ENCODE data around the gene COL6A1. TPM values are rescaled to one million over a fixed set of nuclear protein-coding genes. Genes with fewer than 3 reads are reported as not detected.
"Not testable (repeated sequence)": the region's sequence is repeated elsewhere in the genome, so short reads cannot be mapped to it uniquely, and the experiment has no call there.

COL6A1 gene
- polyA plus RNA-seq, 2 donors, result 105 to 123 TPM

DNA sequence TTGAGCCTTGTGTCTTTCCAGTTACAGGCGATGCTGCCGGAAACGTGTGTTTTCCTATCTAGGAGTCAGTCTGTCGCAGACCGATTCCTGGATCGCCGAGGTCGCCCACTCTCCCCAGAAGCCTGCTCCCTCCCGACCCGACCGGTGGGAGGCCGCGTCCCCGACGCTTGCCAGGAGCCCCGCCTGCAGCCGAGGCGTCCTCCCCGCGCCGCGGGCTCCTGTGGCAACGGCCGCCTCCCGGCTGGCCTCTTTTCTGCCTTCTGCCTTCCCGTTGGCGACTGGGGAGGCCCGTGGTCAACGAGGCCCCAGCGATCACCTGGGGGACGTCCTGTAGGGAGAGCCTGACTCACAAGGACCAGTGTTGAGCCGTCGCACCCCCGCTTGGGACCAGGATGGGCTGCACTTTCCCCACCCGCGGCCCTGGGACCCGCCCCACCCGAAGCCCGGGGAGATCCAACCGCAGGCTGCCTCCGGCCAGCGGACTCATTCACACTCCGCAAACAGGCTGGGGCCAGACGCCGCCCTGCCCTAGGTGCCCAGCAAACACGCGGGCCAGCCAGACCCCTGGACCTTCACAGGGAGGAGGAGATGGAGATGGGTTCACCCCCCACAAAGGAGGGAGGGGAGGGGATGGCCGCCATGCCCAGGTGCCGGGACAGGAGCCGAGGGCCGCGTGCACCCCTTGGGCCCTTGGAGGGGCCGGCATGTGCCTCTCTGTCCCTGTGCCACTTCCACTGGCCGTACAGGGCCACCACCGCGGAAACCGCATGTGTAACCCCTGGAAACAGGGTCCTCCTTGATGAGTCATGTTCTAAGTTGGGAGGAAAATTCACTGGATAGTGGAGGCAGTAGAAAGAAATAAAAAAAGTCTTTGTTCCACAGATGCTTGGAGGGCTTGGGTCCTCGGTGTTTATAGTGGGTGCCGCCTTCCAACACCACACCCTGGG lies 7.2 kb upstream of the COL6A1 start:
- no peaks in the 10 kb centered on the region for H3K9me3 ChIP-seq (ENCODE audit: control insufficient read depth in 2 of 2, insufficient read depth in 1 of 2, low read depth in 1 of 2, low read length in 1 of 2)
- H3K27ac ChIP-seq (ENCODE audit: low read depth in 2 of 2, low read length in 1 of 2), result peak overlapping the region; percentile 91 to 93
- WGBS, 2 donors, result 2 to 3% methylated on average over 59 of the region's 59 CpGs
- peaks cover 3 to 18% of the 10 kb centered on the region in 2 donors for H3K4me1 ChIP-seq (ENCODE audit: control insufficient read depth in 2 of 2, insufficient read depth in 2 of 2, low read length in 1 of 2)
- H3K27me3 ChIP-seq (ENCODE audit: control insufficient read depth in 1 of 2, insufficient read depth in 2 of 2, low read length in 2 of 2), result peaks cover 0 to 9% of the 10 kb centered on the region in 2 donors
- H3K36me3 ChIP-seq (ENCODE audit: control insufficient read depth in 2 of 2, insufficient read depth in 2 of 2, low read length in 1 of 2), result no peaks in the 10 kb centered on the region
- peak overlapping the region; percentile 27 to 36 for H3K4me3 ChIP-seq (ENCODE audit: low read depth in 1 of 2, low read length in 2 of 2)

DNA sequence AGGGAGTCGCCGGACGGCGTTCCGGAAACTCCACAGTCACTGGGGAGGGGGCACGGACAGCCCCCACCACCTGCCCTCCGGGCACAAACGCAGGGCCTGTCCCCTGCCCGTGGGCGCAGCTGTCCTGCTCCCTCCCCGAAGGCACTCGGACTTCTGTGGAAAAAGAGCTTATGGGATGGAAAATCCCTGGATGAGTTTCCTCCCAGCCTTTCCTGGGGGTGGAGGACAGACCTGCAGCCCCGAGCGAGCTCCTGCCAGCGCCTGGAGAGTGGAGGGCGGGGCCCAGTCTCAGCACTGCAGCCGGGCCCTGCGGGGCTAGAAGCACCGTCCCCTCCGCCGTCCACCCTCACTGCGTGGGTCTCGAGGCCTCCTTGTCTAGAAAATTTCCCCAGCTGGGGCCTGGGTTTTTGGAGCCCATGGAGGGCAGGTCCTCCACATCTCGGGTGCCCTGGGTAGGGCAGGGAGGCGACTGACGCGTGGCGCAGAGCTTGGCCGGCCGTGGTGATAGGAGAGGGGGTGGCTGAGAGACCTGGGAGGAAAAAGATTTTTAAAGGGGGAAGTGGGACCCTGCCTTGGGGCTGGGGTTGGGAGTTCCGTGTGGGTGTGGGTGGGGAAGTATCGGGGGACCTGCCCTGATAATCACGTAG lies 6.4 kb upstream of the COL6A1 start:
- Histone ChIP-seq H3K36me3 (ENCODE audit: control insufficient read depth in 2 of 2, insufficient read depth in 2 of 2, low read length in 1 of 2) (no peaks in the 10 kb centered on the region), H3K4me1 (ENCODE audit: control insufficient read depth in 2 of 2, insufficient read depth in 2 of 2, low read length in 1 of 2) (peaks cover 3 to 18% of the 10 kb centered on the region in 2 donors), H3K9me3 (ENCODE audit: control insufficient read depth in 2 of 2, insufficient read depth in 1 of 2, low read depth in 1 of 2, low read length in 1 of 2) (no peaks in the 10 kb centered on the region), H3K27ac (ENCODE audit: low read depth in 2 of 2, low read length in 1 of 2) (peak overlapping the region; percentile 91 to 93), H3K27me3 (ENCODE audit: control insufficient read depth in 1 of 2, insufficient read depth in 2 of 2, low read length in 2 of 2) (peaks cover 0 to 9% of the 10 kb centered on the region in 2 donors), H3K4me3 (ENCODE audit: low read depth in 1 of 2, low read length in 2 of 2) (no peak overlapping the region)
- WGBS, 2 donors, result 21 to 26% methylated on average over 33 of the region's 33 CpGs

DNA sequence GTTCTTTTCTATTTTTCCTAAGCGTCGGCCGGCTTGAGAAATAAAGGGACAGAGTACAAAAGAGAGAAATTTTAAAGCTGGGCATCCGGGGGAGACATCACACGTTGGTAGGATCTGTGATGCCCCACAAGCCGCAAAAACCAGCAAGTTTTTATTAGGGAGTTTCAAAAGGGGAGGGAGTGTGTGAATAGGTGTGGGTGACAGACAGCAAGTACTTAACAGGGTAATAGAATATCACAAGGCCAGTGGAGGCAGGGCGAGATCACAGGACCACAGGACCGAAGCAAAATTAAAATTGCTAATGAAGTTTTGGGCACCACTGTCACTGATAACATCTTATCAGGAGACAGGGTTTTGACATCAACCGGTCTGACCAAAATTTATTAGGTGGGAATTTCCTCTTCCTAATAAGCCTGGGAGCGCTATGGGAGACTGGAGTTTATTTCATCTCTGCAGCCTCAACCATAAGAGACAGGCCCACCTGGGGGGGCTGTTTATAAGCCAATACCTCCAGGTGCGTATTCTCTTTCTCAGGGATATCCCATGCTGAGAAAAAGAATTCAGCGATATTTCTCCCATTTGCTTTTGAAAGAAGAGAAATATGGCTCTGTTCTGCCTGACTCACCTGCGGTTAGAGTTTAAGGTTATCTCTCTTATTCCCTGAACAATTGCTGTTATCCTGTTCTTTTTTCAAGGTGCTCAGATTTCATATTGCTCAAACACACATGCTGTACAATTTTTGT lies 5.7 kb upstream of the COL6A1 start:
- H3K36me3 ChIP-seq (ENCODE audit: control insufficient read depth in 2 of 2, insufficient read depth in 2 of 2, low read length in 1 of 2); H3K9me3 ChIP-seq (ENCODE audit: control insufficient read depth in 2 of 2, insufficient read depth in 1 of 2, low read depth in 1 of 2, low read length in 1 of 2); H3K27me3 ChIP-seq (ENCODE audit: control insufficient read depth in 1 of 2, insufficient read depth in 2 of 2, low read length in 2 of 2); H3K4me3 ChIP-seq (ENCODE audit: low read depth in 1 of 2, low read length in 2 of 2): not testable (repeated sequence)
- 59 to 62% methylated on average over 12 to 13 of the region's 13 CpGs for WGBS, 2 donors
- Histone ChIP-seq H3K4me1 (ENCODE audit: control insufficient read depth in 2 of 2, insufficient read depth in 2 of 2, low read length in 1 of 2) (peaks cover 0 to 18% of the 10 kb centered on the region in 2 donors), H3K27ac (ENCODE audit: low read depth in 2 of 2, low read length in 1 of 2) (peak overlapping the region in 1 of 2 donors; percentile 93)

DNA sequence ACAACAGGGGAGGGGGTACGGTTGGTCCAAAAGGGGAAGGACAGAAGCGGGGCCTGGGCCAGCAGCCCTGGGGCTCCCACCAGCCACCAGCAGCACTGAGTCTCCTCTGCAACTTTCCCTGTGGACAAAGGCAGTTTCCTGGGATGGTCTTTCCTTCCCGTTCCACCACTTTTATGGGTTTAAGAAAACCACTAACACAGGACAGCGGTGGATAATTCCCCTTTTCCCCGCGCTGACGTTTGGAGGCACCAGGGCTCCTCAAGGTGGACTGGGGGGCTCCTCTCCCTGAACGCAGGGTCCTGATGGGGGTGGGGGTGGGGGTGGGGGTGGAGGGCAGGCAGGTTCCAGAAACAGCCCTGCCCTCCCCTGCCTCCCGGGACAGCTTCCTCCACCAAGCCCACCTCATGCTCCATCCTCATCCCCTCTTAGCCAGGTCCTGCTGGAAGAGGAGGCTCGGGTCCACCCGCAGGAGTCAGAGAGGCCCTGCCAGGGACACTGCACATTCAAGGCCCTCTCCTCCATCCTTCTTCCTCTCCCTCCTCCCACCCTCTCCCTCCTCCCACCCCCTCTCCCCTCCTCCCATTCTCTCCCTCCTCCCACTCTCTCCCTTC lies 4.8 kb upstream of the COL6A1 start:
- peaks cover 0 to 23% of the 10 kb centered on the region in 2 donors for H3K4me1 ChIP-seq (ENCODE audit: control insufficient read depth in 2 of 2, insufficient read depth in 2 of 2, low read length in 1 of 2)
- H3K4me3 ChIP-seq (ENCODE audit: low read depth in 1 of 2, low read length in 2 of 2), result no peak overlapping the region
- H3K9me3 ChIP-seq (ENCODE audit: control insufficient read depth in 2 of 2, insufficient read depth in 1 of 2, low read depth in 1 of 2, low read length in 1 of 2), result no peaks in the 10 kb centered on the region
- H3K27me3 ChIP-seq (ENCODE audit: control insufficient read depth in 1 of 2, insufficient read depth in 2 of 2, low read length in 2 of 2), result peaks cover 0 to 9% of the 10 kb centered on the region in 2 donors
- 45 to 63% methylated on average over 11 of the region's 11 CpGs for WGBS, 2 donors
- H3K27ac ChIP-seq (ENCODE audit: low read depth in 2 of 2, low read length in 1 of 2), result peak overlapping the region; percentile 74 to 75
- no peaks in the 10 kb centered on the region for H3K36me3 ChIP-seq (ENCODE audit: control insufficient read depth in 2 of 2, insufficient read depth in 2 of 2, low read length in 1 of 2)

DNA sequence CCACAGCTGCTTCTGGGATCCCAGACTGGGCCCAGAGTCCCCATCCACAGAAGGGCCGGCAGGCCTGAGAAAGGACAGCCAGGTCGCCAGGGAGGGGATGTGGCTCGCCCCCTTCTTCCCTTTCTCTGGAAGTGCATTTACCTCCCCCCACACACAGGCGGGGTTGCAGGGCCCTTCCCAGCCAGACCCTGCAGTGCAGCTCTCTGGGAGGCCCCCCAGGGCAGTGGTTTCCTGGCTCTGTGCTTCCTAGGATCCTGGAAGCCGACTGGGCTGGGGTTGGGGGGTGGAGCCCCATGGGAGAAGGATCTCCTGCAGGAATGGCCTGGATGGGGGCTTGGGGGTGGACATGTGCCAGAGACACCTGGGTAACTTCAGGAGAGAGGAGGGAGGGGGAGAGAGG lies 4.2 kb upstream of the COL6A1 start:
- Histone ChIP-seq H3K27ac (ENCODE audit: low read depth in 2 of 2, low read length in 1 of 2) (peak overlapping the region; percentile 74 to 75), H3K36me3 (ENCODE audit: control insufficient read depth in 2 of 2, insufficient read depth in 2 of 2, low read length in 1 of 2) (no peaks in the 10 kb centered on the region), H3K4me3 (ENCODE audit: low read depth in 1 of 2, low read length in 2 of 2) (no peak overlapping the region), H3K4me1 (ENCODE audit: control insufficient read depth in 2 of 2, insufficient read depth in 2 of 2, low read length in 1 of 2) (peaks cover 0 to 25% of the 10 kb centered on the region in 2 donors), H3K9me3 (ENCODE audit: control insufficient read depth in 2 of 2, insufficient read depth in 1 of 2, low read depth in 1 of 2, low read length in 1 of 2) (no peaks in the 10 kb centered on the region), H3K27me3 (ENCODE audit: control insufficient read depth in 1 of 2, insufficient read depth in 2 of 2, low read length in 2 of 2) (peaks cover 0 to 9% of the 10 kb centered on the region in 2 donors)
- 35 to 43% methylated on average over 5 of the region's 5 CpGs for WGBS, 2 donors

DNA sequence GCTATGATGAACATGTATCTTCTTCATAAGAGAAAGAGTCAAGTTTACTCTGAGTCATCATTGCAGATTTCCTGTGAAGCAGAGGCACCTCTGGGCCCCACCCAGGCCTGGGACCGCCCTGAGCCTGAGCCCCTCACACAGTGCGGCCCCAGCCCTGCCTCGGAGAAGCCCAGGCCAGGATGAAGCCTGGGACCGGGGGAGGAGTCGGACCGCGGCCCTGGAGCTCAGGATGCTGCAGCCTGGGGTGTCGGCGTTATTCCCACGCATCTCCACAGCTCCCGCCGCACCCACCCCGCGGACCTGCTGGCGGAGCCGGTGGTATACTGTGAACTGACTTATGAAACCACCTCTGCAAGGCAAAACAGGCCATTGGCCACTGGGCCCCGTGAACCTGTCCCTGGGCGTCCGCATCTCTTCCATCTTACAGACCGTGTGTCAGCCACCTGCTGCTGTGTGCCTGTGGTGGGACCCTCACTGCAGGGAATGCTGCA lies 2.4 kb upstream of the COL6A1 start:
- no peaks in the 10 kb centered on the region for H3K9me3 ChIP-seq (ENCODE audit: control insufficient read depth in 2 of 2, insufficient read depth in 1 of 2, low read depth in 1 of 2, low read length in 1 of 2)
- peak overlapping the region; percentile 25 to 27 for H3K27ac ChIP-seq (ENCODE audit: low read depth in 2 of 2, low read length in 1 of 2)
- H3K27me3 ChIP-seq (ENCODE audit: control insufficient read depth in 1 of 2, insufficient read depth in 2 of 2, low read length in 2 of 2), result peaks cover 0 to 6% of the 10 kb centered on the region in 2 donors
- H3K4me1 ChIP-seq (ENCODE audit: control insufficient read depth in 2 of 2, insufficient read depth in 2 of 2, low read length in 1 of 2), result peaks cover 0 to 15% of the 10 kb centered on the region in 2 donors
- no peaks in the 10 kb centered on the region for H3K36me3 ChIP-seq (ENCODE audit: control insufficient read depth in 2 of 2, insufficient read depth in 2 of 2, low read length in 1 of 2)
- no peak overlapping the region for H3K4me3 ChIP-seq (ENCODE audit: low read depth in 1 of 2, low read length in 2 of 2)
- WGBS, 2 donors, result 73 to 81% methylated on average over 20 of the region's 20 CpGs

DNA sequence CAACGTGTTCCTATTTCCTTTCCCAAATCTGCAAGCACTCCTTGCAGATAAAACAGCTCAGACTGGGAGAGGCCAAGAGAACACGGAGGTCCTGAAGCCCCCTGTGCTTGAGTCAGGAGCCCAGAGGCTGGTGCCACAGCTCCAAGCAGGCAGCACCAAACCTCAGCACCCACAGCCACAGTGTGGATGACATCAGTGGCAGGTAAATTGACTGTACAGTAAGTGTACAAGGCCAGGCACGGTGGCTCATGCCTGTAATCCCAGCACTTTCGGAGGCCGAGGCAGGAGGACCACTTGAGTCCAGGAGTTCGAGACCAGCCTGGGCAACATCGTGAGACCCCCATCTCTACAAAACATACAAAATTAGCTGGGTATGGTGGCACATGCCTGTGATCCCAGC lies 1.9 kb upstream of the COL6A1 start:
- Histone ChIP-seq H3K36me3 (ENCODE audit: control insufficient read depth in 2 of 2, insufficient read depth in 2 of 2, low read length in 1 of 2) (no peaks in the 10 kb centered on the region), H3K4me1 (ENCODE audit: control insufficient read depth in 2 of 2, insufficient read depth in 2 of 2, low read length in 1 of 2) (peaks cover 0 to 12% of the 10 kb centered on the region in 2 donors), H3K4me3 (ENCODE audit: low read depth in 1 of 2, low read length in 2 of 2) (no peak overlapping the region), H3K9me3 (ENCODE audit: control insufficient read depth in 2 of 2, insufficient read depth in 1 of 2, low read depth in 1 of 2, low read length in 1 of 2) (no peaks in the 10 kb centered on the region), H3K27me3 (ENCODE audit: control insufficient read depth in 1 of 2, insufficient read depth in 2 of 2, low read length in 2 of 2) (peaks cover 0 to 3% of the 10 kb centered on the region in 2 donors), H3K27ac (ENCODE audit: low read depth in 2 of 2, low read length in 1 of 2) (peak overlapping the region; percentile 25 to 26)
- WGBS, 2 donors, result 73 to 83% methylated on average over 7 of the region's 7 CpGs

DNA sequence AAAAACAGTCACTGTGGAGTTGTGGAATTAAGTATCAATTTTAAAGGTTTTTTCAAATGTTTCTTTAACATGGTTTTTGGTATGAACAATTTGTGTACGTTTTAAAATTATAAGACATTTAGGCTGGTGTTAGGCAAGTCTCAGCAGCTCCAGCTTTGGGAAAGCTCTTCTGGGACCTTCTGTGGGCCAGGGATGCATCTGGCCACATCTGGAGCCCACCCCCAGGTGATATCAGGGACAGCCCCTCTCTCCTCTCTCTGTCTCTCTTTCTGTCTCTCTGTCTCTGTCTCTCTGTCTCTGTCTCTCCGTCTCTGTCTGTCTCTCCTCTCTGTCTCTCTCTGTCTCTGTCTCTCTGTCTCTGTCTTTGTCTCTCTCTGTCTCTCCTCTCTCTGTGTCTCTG lies 1.3 kb upstream of the COL6A1 start:
- 54 to 60% methylated on average over 2 of the region's 2 CpGs for WGBS, 2 donors
- Histone ChIP-seq H3K4me1 (ENCODE audit: control insufficient read depth in 2 of 2, insufficient read depth in 2 of 2, low read length in 1 of 2) (peaks cover 0 to 9% of the 10 kb centered on the region in 2 donors), H3K27ac (ENCODE audit: low read depth in 2 of 2, low read length in 1 of 2) (peak overlapping the region; percentile 76 to 83), H3K9me3 (ENCODE audit: control insufficient read depth in 2 of 2, insufficient read depth in 1 of 2, low read depth in 1 of 2, low read length in 1 of 2) (no peaks in the 10 kb centered on the region), H3K4me3 (ENCODE audit: low read depth in 1 of 2, low read length in 2 of 2) (no peak overlapping the region), H3K36me3 (ENCODE audit: control insufficient read depth in 2 of 2, insufficient read depth in 2 of 2, low read length in 1 of 2) (no peaks in the 10 kb centered on the region), H3K27me3 (ENCODE audit: control insufficient read depth in 1 of 2, insufficient read depth in 2 of 2, low read length in 2 of 2) (no peaks in the 10 kb centered on the region)

DNA sequence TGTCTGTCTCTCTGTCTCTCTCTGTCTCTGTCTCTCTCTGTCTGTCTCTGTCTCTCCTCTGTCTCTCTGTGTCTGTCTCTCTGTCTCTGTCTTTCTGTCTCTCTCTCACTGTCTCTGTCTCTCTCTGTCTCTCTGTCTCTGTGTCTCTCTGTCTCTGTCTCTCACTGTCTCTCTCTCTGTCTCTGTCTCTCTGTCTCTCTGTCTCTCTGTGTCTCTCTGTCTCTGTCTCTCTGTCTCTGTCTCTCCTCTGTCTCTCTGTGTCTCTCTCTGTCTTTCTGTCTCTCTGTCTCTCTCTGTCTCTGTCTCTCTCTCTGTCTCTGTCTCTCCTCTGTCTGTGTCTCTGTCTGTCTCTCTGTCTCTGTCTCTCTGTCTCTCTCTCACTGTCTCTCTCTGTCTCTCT lies 873 bp upstream of the COL6A1 start:
- Histone ChIP-seq H3K27me3 (ENCODE audit: control insufficient read depth in 1 of 2, insufficient read depth in 2 of 2, low read length in 2 of 2) (no peaks in the 10 kb centered on the region), H3K36me3 (ENCODE audit: control insufficient read depth in 2 of 2, insufficient read depth in 2 of 2, low read length in 1 of 2) (peaks cover 0 to 2% of the 10 kb centered on the region in 2 donors), H3K4me1 (ENCODE audit: control insufficient read depth in 2 of 2, insufficient read depth in 2 of 2, low read length in 1 of 2) (peaks cover 0 to 9% of the 10 kb centered on the region in 2 donors), H3K9me3 (ENCODE audit: control insufficient read depth in 2 of 2, insufficient read depth in 1 of 2, low read depth in 1 of 2, low read length in 1 of 2) (no peaks in the 10 kb centered on the region), H3K4me3 (ENCODE audit: low read depth in 1 of 2, low read length in 2 of 2) (peak overlapping the region in 1 of 2 donors; percentile 17), H3K27ac (ENCODE audit: low read depth in 2 of 2, low read length in 1 of 2) (peak overlapping the region; percentile 76 to 83)

Measured in esophagus (tissue), 2 donors.